ENCODE measurements around the gene VAV2. TPM values are rescaled to one million over a fixed set of nuclear protein-coding genes. Genes with fewer than 3 reads are reported as not detected.

VAV2 gene
- total and polyA plus RNA-seq, 2 experiments from 2014 or later: 10.8 to 15.3 TPM

- no peak for DNase-seq (ENCODE audit: low read depth in 1 of 2, low spot score in 1 of 2)
- Histone ChIP-seq H3K4me1 (ENCODE audit: low read depth) (peaks cover 20% of the 10 kb centered on the region), H3K27ac (no peak overlapping the region)
Measured at GRCh38 chr9:133974631-133975341, 17.3 kb downstream of the VAV2 start.

DNA sequence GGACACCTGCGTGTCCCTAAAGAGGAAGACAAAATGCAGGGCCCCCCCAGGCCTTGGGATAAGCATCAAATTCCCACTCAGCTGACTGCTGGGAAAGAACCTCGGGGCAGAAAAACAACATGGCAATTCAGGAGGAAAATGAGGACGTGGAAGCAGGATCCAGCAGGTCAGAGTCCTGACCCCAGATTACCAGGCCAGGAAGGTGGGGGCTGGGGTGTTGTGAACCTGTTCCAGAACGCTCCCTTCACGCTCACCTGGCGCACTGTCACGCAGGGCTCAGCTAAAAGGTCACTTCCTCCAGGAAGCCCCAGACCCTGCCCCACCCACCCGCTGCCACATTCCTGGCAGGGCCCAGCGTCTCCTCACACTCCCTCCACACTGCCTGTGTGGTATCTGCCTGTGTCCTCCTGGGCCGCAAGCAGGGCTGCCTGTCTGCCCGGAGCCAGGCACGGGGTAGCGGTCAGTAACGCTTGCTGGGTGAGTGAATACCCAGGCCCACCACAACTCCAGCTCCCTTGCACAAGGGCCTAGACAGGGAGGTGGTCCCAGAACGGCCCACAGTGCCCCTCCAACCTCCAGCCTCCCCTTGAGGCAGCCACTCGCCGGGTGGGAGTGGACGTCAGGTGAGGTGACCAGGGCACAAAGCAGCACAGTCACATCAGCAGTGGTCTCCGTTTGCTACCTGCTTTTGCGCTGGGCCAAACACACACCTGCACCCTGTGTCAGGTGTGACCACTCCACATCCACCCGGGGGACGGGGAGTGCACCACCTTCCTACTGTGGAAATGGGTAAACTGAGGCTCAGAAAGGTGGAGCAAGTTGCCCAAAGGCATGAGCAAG lies 18.1 kb downstream of the VAV2 start:
- Histone ChIP-seq H3K36me3 (no peaks in the 10 kb centered on the region), H3K9me3 (ENCODE audit: low read depth) (no peaks in the 10 kb centered on the region), H3K4me3 (no peak overlapping the region), H3K27me3 (no peaks in the 10 kb centered on the region), H3K27ac (no peak overlapping the region), H3K4me1 (ENCODE audit: low read depth) (peaks cover 12% of the 10 kb centered on the region)
- no peak for TF ChIP-seq CTCF (IDR thresholded peaks at IDR 0.05; ENCODE audit: low read depth, low read length)
- DNase-seq (ENCODE audit: low read depth in 1 of 2, low spot score in 1 of 2): no peak

More at GRCh38 chr9:133974631-133975341, 17.3 kb downstream of the VAV2 start:
- no peak for TF ChIP-seq CTCF (IDR thresholded peaks at IDR 0.05; ENCODE audit: low read depth, low read length)
- Histone ChIP-seq H3K36me3 (no peaks in the 10 kb centered on the region), H3K4me3 (no peak overlapping the region), H3K9me3 (ENCODE audit: low read depth) (no peaks in the 10 kb centered on the region), H3K27me3 (no peaks in the 10 kb centered on the region)

DNA sequence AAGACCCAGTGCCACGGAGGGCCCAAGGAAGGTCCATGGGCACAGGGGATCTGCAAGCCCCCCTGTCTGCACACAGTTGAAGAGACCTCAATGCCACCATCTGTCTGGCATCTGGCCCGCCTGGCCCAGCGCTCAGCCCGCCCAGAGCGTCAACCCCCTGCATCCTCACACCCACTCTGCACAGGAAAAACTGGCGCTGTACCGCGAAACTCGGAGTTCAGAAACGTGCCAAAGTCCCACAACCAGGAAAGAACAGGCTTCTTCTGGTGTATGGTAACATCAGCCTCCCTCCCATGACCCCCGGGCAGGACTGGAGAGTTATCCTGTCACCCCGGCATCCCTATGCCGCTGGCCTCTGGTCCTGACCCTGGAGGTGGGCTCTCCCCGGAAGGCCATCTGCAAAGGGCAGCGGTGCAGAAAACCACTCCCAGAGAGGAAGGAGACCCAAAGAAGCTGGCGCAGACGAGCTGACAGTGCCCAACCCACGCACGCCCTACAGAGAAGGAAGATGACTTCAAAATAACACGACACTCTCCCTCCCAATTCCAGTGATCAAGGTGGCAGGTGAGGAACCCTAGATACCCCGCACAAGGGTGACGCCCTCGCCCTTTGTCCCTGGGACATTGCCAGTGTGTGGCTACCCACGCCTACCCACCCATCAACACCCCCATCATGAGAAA lies 18.9 kb downstream of the VAV2 start:
- Histone ChIP-seq H3K4me1 (ENCODE audit: low read depth) (peaks cover 9% of the 10 kb centered on the region), H3K9me3 (ENCODE audit: low read depth) (no peaks in the 10 kb centered on the region), H3K27me3 (no peaks in the 10 kb centered on the region), H3K4me3 (no peak overlapping the region), H3K27ac (no peak overlapping the region), H3K36me3 (no peaks in the 10 kb centered on the region)
- TF ChIP-seq CTCF (IDR thresholded peaks at IDR 0.05; ENCODE audit: low read depth, low read length): no peak
- no peak for DNase-seq (ENCODE audit: low read depth in 1 of 2, low spot score in 1 of 2)

DNA sequence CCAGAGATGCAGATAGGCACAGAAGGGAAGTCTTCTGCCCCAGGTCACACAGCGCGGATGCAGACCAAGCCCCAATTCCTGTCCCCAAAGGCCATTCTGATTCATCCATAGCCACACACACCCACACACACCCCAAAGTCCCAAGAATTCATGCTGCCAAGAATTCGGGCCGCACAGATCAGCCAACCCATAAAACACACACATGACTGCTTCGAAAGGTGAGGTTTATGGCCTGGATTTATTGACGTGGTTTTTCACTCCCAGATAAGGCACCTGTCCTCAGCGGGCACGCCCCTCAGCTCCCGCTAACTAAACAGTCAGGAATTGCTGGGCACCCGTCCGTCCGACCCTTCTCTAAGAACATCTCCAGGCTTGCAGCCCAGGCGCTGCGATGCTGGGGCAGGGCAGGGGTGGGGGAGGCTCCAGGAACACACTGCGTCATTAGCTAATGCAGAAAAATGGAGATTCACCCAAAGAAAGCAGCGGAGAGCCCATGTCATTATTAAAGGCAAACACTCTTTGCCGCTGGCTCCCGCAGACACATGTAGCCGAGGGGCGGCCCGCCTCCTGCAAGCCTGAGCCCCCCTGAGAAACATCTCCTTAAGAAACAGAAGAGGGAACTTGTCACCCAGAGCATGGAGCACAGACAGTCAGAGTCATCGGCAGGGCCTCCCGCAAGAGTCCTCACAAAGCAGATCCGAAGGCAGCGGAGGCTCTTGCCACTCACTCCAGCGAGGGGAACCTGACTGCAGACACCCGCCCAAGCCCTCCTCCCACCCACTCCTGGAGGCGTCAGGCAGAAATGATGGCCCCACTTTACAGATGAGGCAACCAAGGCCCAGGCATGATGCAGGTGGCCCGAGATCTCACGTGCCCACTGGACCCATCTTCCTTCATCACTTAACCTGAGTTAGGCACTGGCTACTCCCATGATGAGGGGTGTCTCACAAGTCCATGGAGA lies 19.9 kb downstream of the VAV2 start:
- Histone ChIP-seq H3K4me1 (ENCODE audit: low read depth) (peaks cover 9% of the 10 kb centered on the region), H3K27ac (no peak overlapping the region), H3K36me3 (no peaks in the 10 kb centered on the region), H3K4me3 (no peak overlapping the region), H3K27me3 (no peaks in the 10 kb centered on the region), H3K9me3 (ENCODE audit: low read depth) (no peaks in the 10 kb centered on the region)
- DNase-seq (ENCODE audit: low read depth in 1 of 2, low spot score in 1 of 2): no peak
- TF ChIP-seq CTCF (IDR thresholded peaks at IDR 0.05; ENCODE audit: low read depth, low read length): no peak

Measured in cardiac muscle cell (in vitro differentiated cells and primary cell).